OCI-LY1 (cell line): Measurements from ENCODE around the gene TBC1D7.

Experiments used
- H2AFZ ChIP-seq: fragments of 200-600 bp; sonication (generic), shearing (Covaris generic); 2 replicates; pipeline ENCODE4 v1.6.0; 2014; ENCODE audit warnings: antibody characterized with exemption, mild to moderate bottlenecking, low read length
- H3F3A ChIP-seq: fragments of 200-600 bp; sonication (generic), shearing (Covaris generic); 2 replicates; pipeline ENCODE4 v1.6.0; 2014; ENCODE audit warnings: mild to moderate bottlenecking, antibody characterized with exemption, low read length, moderate library complexity; ENCODE audit not compliant: insufficient read depth
- H3K27ac ChIP-seq: fragments of 200-600 bp; sonication (generic); 2 replicates; pipeline ENCODE4 v1.5.1; 2014; ENCODE audit warnings: low read length, mixed run types, mild to moderate bottlenecking, low read depth; ENCODE audit not compliant: poor library complexity, severe bottlenecking
- H3K27me3 ChIP-seq: fragments of 200-600 bp; sonication (generic); 2 replicates; pipeline ENCODE4 v1.6.0; 2014; ENCODE audit warnings: antibody characterized with exemption, mild to moderate bottlenecking, low read length, moderate library complexity; ENCODE audit not compliant: insufficient read depth
- H3K36me3 ChIP-seq: fragments of 200-600 bp; sonication (generic); 2 replicates; pipeline ENCODE4 v1.6.1; 2014; ENCODE audit warnings: mild to moderate bottlenecking, antibody characterized with exemption, low read length, moderate library complexity, mixed read lengths; ENCODE audit not compliant: insufficient read depth
- H3K4me1 ChIP-seq: fragments of 200-600 bp; sonication (generic); 2 replicates; pipeline ENCODE4 v1.5.1; 2014; ENCODE audit warnings: mild to moderate bottlenecking, low read length, moderate library complexity; ENCODE audit not compliant: insufficient read depth, severe bottlenecking
- H3K4me2 ChIP-seq: fragments of 200-600 bp; sonication (generic), shearing (Covaris generic); 2 replicates; pipeline ENCODE4 v1.6.1; 2014; ENCODE audit warnings: low read length
- H3K4me3 ChIP-seq: fragments of 200-600 bp; sonication (generic); 2 replicates; pipeline ENCODE4 v1.5.1; 2014; ENCODE audit warnings: low read length, low read depth, mild to moderate bottlenecking, mixed read lengths; ENCODE audit not compliant: poor library complexity, severe bottlenecking
- H3K79me2 ChIP-seq: fragments of 200-600 bp; shearing (Covaris generic); 2 replicates; pipeline ENCODE4 v1.6.1; 2016; ENCODE audit warnings: mixed run types, low read length, mixed read lengths; ENCODE audit not compliant: insufficient read depth
- H3K9ac ChIP-seq: fragments of 200-600 bp; sonication (generic), shearing (Covaris generic); 2 replicates; pipeline ENCODE4 v1.6.1; 2014; ENCODE audit warnings: mild to moderate bottlenecking, low read length, mixed read lengths
- H3K9me2 ChIP-seq: fragments of 200-600 bp; sonication (generic), shearing (Covaris generic); 2 replicates; pipeline ENCODE4 v1.6.1; 2014; ENCODE audit warnings: low read depth, mild to moderate bottlenecking, low read length, mixed read lengths
- H3K9me3 ChIP-seq: fragments of 200-600 bp; shearing (Covaris generic); 2 replicates; pipeline ENCODE4 v1.6.1; 2014; ENCODE audit warnings: low read length, mixed read lengths
- H4K20me1 ChIP-seq: fragments of 200-600 bp; sonication (generic), shearing (Covaris generic); 2 replicates; pipeline ENCODE4 v1.6.0; 2016; ENCODE audit warnings: mild to moderate bottlenecking, low read length; ENCODE audit not compliant: insufficient read depth
- EZH2 ChIP-seq: fragments of 200-600 bp; sonication (generic), shearing (Covaris generic); IDR thresholded peaks from 2 replicates; pipeline ENCODE4 v1.8.0; 2017; ENCODE audit warnings: borderline replicate concordance, mixed run types, mild to moderate bottlenecking, antibody characterized with exemption, low read length, moderate library complexity, mixed read lengths
- TF ChIP-seq, protein P1 (sequence below): fragments of 200-600 bp; sonication (generic), shearing (Covaris generic); IDR thresholded peaks from 2 replicates; pipeline ENCODE4 v1.5.1; 2017; ENCODE audit warnings: mild to moderate bottlenecking, antibody characterized with exemption, low read length, moderate library complexity, mixed read lengths

Gene TBC1D7

DNA sequence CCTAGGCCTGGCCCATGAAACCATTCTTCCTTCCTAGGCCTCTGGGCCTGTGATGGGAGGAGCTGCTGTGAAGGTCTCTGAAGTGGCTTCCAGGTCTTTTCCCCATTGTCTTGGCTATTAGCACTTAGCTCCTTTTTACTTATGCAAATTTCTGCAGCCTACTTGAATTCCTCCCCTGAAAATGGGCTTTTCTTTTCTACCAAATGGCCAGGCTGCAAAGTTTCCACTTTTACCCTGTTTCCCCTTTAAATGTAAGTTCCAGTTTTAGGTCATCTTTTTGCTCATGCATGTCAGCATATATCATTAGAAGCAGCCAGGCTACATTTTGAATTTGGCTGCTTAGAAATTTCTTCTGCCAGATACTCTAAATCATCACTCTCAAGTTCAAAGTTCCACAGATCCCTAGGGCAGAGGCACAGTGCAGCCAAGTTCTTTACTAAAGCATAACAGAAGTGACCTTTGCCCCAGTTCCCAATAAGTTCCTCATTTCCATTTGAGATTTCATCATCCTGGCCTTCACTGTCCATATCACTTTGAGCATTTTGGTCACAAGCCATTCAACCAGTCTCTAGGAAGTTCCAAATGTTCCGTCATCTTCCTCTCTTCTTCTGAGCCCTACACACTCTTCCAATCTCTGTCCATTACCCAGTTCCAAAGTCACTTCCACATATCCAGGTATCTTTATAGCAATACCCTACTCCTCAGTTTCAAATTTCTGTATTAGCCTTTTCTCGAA is 71.9 kb downstream of the TBC1D7 start:
- TF ChIP-seq, protein P1, sequence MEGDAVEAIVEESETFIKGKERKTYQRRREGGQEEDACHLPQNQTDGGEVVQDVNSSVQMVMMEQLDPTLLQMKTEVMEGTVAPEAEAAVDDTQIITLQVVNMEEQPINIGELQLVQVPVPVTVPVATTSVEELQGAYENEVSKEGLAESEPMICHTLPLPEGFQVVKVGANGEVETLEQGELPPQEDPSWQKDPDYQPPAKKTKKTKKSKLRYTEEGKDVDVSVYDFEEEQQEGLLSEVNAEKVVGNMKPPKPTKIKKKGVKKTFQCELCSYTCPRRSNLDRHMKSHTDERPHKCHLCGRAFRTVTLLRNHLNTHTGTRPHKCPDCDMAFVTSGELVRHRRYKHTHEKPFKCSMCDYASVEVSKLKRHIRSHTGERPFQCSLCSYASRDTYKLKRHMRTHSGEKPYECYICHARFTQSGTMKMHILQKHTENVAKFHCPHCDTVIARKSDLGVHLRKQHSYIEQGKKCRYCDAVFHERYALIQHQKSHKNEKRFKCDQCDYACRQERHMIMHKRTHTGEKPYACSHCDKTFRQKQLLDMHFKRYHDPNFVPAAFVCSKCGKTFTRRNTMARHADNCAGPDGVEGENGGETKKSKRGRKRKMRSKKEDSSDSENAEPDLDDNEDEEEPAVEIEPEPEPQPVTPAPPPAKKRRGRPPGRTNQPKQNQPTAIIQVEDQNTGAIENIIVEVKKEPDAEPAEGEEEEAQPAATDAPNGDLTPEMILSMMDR: no peak
- TF ChIP-seq EZH2: no peak
- no peaks in the 10 kb centered on the region for H3K9me2 ChIP-seq
- no peak overlapping the region for H3K4me3 ChIP-seq
- no peaks in the 10 kb centered on the region for H4K20me1 ChIP-seq
- H3K27ac ChIP-seq: no peak overlapping the region
- no peak overlapping the region for H2AFZ ChIP-seq
- no peaks in the 10 kb centered on the region for H3F3A ChIP-seq
- no peak overlapping the region for H3K4me2 ChIP-seq
- H3K4me1 ChIP-seq: peaks cover 32% of the 10 kb centered on the region
- no peak overlapping the region for H3K9ac ChIP-seq
- H3K36me3 ChIP-seq: no peaks in the 10 kb centered on the region
- no peaks in the 10 kb centered on the region for H3K27me3 ChIP-seq
- H3K9me3 ChIP-seq: no peaks in the 10 kb centered on the region
- no peaks in the 10 kb centered on the region for H3K79me2 ChIP-seq
